ENCODE data around the gene FRMD5. TPM values are rescaled to one million over a fixed set of nuclear protein-coding genes. Genes with fewer than 3 reads are reported as not detected.
A peak's percentile ranks its signal among the peaks of the same experiment; 100 is the strongest.

Gene FRMD5
- total and polyA plus RNA-seq, 11 donors = 12.5 to 110 (median 55.7) TPM

DNA sequence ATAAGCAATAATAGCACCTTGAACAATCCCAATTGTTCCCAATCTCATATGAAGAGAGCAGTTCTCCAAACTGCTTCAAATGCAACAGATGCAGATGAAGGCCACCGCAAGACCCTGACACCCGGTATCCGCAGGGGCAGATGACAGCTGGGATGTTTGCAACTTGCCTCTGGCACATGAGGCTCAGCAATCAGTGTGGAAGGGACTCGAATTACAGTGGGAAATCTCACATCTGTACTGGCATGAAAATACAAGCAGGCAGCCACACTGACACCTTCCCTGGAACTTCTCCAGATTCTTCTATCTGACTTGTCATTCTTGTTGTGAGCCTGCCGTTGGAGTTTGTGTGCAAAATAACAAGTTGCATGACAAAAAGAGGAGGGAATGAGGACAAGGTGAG lies 299.5 kb downstream of the FRMD5 start:
- Histone ChIP-seq H3K27ac (peak overlapping the region in 9 of 12 donors; percentile 77 to 96 (median 89)), H3K27me3 (no peaks in the 10 kb centered on the region), H3K36me3 (no peaks in the 10 kb centered on the region), H3K4me1 (peaks cover 0 to 66% (median 20%) of the 10 kb centered on the region in 12 donors), H3K9me3 (no peaks in the 10 kb centered on the region), H3K4me3 (no peak overlapping the region)
- no peak for ATAC-seq
- intact Hi-C loops (cut with DNase I) = loop anchor here in 2 of 10 donors (2.0 kb wide), 1 partner anchor 17 kb away; no protein-coding TSS in a partner anchor
- TF ChIP-seq, protein P1, sequence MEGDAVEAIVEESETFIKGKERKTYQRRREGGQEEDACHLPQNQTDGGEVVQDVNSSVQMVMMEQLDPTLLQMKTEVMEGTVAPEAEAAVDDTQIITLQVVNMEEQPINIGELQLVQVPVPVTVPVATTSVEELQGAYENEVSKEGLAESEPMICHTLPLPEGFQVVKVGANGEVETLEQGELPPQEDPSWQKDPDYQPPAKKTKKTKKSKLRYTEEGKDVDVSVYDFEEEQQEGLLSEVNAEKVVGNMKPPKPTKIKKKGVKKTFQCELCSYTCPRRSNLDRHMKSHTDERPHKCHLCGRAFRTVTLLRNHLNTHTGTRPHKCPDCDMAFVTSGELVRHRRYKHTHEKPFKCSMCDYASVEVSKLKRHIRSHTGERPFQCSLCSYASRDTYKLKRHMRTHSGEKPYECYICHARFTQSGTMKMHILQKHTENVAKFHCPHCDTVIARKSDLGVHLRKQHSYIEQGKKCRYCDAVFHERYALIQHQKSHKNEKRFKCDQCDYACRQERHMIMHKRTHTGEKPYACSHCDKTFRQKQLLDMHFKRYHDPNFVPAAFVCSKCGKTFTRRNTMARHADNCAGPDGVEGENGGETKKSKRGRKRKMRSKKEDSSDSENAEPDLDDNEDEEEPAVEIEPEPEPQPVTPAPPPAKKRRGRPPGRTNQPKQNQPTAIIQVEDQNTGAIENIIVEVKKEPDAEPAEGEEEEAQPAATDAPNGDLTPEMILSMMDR (IDR thresholded peaks at IDR 0.05) = no peak
- no peak for TF ChIP-seq POLR2A (IDR thresholded peaks at IDR 0.05)
- 29 to 51% (median 38%) methylated on average over 5 of the region's 5 CpGs for WGBS, 4 donors
- no peak for DNase-seq

- ATAC-seq (peak; percentile 96 to 98 (median 96)), DNase-seq (peak in 4 of 5 donors; percentile 75 to 87 (median 83))
- H3K36me3 ChIP-seq = no peaks in the 10 kb centered on the region
- intact Hi-C loops (cut with DNase I) = loop anchor here in 3 of 10 donors (1.0 to 2.0 kb wide), 2 partner anchors 15 kb away; no protein-coding TSS in a partner anchor
- H3K4me3 ChIP-seq = peak overlapping the region in 4 of 12 donors; percentile 3 to 27 (median 14)
- H3K27ac ChIP-seq = peak overlapping the region; percentile 66 to 96 (median 88)
- peaks cover 0 to 60% (median 20%) of the 10 kb centered on the region in 12 donors for H3K4me1 ChIP-seq
- H3K9me3 ChIP-seq = no peaks in the 10 kb centered on the region
- peak in 1 of 2 donors; percentile 31 for TF ChIP-seq POLR2A (IDR thresholded peaks at IDR 0.05)
- TF ChIP-seq, protein P1 (IDR thresholded peaks at IDR 0.05) = no peak
- WGBS, 4 donors = 23 to 52% (median 41%) methylated on average over 1 of the region's 1 CpG
- H3K27me3 ChIP-seq = no peaks in the 10 kb centered on the region
These were observed 301.1 kb downstream of the FRMD5 start for GRCh38 chr15:43893956-43894355.

DNA sequence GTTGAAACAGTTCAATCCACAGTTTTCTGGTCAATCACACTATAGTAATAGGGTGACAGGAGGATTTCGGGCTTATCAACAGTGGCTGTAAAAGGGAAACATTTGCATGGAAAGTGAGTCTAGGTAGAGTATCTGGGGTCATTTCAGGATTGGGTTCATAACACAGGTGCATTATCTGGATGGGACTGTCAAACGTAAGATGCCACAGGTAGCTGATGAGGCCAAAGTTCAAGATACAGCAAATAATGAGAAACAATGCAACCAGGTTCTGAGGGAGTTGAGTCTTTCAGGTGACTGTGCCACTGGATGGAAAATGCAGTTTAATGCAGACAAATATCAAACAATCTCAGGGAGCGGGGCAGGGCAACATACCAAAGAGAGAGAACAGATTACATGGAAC lies 306.0 kb downstream of the FRMD5 start:
- 87 to 96% (median 91%) methylated on average over 3 of the region's 3 CpGs for whole genome bisulfite sequencing, 4 donors
- intact Hi-C loops (cut with DNase I) = no loop called here
- no peak for ATAC-seq

DNA sequence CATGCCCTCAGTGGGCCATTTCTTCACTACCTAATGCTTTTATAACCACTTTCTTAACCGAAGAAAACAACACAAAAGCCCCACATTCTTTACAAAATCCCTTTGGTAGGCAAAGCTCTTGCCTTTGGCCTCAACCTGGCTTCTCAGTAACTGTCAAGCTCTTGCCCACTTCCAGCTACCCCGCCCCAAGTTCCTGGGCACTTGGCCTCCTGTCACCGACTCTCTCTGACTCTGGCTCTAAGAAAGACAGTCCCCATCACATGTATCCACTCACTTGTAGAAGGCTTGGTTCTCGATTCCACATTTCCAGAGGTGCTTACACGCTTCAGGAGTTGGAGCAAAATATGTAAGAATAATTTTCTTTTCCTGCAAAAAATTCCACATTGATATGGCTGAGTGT lies 307.2 kb downstream of the FRMD5 start:
- H3K9me3 ChIP-seq = no peaks in the 10 kb centered on the region
- H3K27ac ChIP-seq = no peak overlapping the region
- intact Hi-C loops (cut with DNase I) = no loop called here
- no peak overlapping the region for H3K4me3 ChIP-seq
- peaks cover 0 to 6% (median 0%) of the 10 kb centered on the region in 9 donors for H3K36me3 ChIP-seq
- no peak for TF ChIP-seq POLR2A (IDR thresholded peaks at IDR 0.05)
- TF ChIP-seq, protein P1 (IDR thresholded peaks at IDR 0.05) = no peak
- H3K27me3 ChIP-seq = no peaks in the 10 kb centered on the region
- ATAC-seq (no peak), DNase-seq (no peak)
- WGBS, 4 donors = 77 to 91% (median 84%) methylated on average over 5 of the region's 5 CpGs
- H3K4me1 ChIP-seq = peaks cover 0 to 33% (median 4%) of the 10 kb centered on the region in 12 donors

More for the DNA sequence above, 306.0 kb downstream of the FRMD5 start:
- Histone ChIP-seq H3K36me3 (no peaks in the 10 kb centered on the region), H3K27me3 (no peaks in the 10 kb centered on the region), H3K4me1 (peaks cover 0 to 43% (median 8%) of the 10 kb centered on the region in 12 donors), H3K4me3 (no peak overlapping the region), H3K27ac (no peak overlapping the region), H3K9me3 (no peaks in the 10 kb centered on the region)
- TF ChIP-seq, protein P1 (IDR thresholded peaks at IDR 0.05) = no peak
- no peak for TF ChIP-seq POLR2A (IDR thresholded peaks at IDR 0.05)
- DNase-seq = no peak
